GM21390 (cell line): Measurements from ENCODE around the gene BCL2.

Experiments
- ATAC-seq: cut with Tn5 transposase; IDR thresholded peaks from one replicate; pipeline ENCODE4 v1.9.1; 2021; ENCODE audit not compliant: unreplicated experiment

The BCL2 gene

GRCh38 chr18:63128237-63128974 lies 191.2 kb downstream of the BCL2 start:
- no peak for ATAC-seq

- no peak for ATAC-seq
These were observed 193.2 kb downstream of the BCL2 start for GRCh38 chr18:63126134-63127069.

DNA sequence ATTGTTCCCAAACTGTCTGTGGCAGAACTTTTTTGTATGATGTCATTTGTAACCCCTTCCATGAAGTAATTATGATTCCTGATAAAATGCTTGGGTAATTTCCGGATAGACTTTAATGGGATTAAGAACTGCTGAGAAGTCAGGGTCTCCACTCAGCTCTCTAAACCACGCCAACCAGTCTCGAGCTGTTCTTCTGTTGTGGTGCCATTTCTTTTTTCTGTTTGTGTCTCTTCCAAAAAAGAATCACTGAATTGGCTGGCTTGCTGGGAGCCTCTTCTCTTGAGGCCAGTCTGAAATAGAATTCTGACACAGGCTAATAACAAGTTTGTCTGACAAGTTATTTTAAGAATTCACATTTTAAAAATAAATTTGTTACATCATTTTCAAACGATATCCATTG lies 198.9 kb downstream of the BCL2 start:
- no peak for ATAC-seq

GRCh38 chr18:63119647-63120046 lies 199.9 kb downstream of the BCL2 start:
- no peak for ATAC-seq

DNA sequence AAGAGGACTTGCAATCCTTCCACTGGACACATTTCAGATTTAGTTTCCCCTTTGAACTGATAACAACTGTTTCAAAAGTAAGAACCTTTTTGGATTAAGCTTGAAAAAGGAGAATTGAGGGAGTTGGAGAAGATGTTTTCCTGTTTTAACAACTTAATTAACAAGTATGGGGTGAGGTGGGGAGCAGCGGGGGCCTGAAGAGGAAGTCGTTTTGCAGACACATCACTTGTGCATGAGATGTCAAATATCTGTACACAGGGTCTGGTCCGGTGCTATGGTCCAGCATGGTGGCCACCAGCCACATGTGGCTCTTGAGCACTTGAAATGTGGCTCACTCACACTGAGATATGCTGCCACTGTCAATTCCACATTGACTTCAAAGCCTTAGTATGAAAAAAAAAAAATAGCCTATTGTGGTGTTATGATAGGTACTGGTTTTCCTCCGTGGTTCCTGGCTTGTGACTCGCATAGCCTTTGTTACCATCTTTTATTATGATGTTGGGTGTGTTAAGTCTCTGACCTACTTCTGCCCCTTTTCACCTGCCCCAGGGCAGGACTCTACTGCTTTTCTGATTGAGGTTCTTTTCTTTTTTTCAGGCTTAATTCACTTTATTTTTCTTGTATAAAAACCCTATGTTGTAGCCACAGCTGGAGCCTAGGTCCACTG lies 205.5 kb downstream of the BCL2 start:
- no peak for ATAC-seq

DNA sequence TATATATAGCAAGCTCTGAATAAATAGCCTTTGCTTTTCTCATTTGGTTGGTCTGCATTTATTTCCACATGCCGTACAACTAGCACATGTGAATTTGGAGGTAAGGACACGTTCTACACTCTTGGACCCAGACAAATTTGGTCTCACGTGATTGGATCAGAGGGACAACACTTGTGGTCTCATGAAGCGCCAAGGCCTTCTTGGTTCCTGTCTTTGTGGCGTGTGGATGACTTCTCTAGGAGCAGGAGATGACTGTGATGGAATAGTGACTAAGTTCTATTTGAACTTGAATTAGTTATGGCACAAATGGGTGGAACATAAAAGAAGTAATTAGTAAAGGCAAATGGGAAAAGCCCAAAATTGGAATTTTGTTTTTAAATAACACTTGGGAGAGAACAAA lies 206.9 kb downstream of the BCL2 start:
- no peak for ATAC-seq

- peak; percentile 50 for ATAC-seq
These were observed 207.7 kb downstream of the BCL2 start for GRCh38 chr18:63111671-63112402.

DNA sequence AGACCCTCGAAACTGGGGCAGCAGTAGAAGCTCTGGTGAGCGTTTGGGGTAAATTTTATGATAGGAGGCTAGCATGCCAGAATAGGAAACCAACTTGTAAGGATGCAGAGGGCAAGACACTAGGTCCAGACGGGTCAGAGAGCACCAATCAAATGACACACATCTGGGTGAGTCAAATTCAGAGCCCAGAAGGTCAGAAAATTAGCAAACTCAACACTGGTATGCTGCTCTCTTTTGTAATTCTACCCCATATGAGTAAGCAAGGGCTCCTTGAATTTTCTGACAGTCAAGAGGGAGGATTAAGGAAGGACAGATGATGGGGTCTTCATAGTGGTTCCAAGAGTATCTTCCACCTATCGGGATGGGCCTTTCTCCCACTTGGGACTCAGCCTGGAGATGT lies 209.8 kb downstream of the BCL2 start:
- ATAC-seq = no peak

GRCh38 chr18:63109022-63109421 lies 210.5 kb downstream of the BCL2 start:
- ATAC-seq = no peak

GRCh38 chr18:63107931-63108330 lies 211.6 kb downstream of the BCL2 start:
- no peak for ATAC-seq

DNA sequence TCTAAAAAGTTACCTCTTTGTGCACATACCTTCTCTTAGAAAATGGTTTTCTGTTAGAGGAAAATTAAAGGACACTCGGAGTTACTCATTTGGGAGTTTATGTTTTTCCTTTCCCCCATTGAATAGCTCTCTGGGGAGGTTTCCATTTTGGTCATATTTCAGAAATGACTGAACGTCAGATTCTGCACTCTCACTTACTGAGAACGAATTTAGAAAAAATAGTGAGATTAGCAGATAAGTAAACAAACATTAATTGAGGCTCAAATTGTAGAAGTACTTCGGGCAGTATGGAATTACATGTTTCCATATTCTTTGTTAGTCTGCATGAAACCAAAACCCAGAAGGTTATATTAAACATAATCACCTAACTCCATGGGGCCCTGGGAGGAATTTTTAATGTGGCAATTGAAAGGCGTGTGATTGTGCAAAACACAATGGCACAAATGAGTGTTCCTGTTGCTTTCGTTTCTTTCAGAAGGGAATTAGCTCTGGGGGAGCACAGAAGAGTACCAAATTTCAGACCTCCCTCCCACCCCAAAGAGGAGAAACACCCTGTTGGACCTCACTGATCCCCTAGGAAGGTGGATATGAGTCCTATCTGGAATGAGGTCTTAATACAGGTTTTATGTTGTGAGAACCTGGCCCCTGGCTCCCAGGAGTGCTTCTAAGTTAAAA lies 212.3 kb downstream of the BCL2 start:
- peak; percentile 40 for ATAC-seq

DNA sequence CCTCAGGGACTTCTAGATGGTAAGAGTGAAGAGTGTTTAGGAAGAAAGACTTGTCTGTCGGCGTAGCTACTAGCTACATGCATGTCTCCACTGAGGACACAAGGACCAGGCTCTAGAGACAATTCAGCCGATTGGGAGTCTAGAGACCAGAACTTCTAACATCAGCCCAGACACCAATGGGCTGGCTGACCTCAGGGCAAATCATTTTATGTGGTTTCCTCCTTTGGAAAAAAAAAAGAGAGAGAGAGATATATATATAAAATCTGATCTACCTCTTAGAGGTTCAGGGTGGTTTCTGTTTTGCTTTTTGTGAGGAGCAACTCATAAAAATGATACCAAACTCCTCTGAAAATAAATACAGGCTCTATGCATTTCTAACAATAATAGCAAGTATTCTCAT lies 212.8 kb downstream of the BCL2 start:
- ATAC-seq = peak; percentile 40

DNA sequence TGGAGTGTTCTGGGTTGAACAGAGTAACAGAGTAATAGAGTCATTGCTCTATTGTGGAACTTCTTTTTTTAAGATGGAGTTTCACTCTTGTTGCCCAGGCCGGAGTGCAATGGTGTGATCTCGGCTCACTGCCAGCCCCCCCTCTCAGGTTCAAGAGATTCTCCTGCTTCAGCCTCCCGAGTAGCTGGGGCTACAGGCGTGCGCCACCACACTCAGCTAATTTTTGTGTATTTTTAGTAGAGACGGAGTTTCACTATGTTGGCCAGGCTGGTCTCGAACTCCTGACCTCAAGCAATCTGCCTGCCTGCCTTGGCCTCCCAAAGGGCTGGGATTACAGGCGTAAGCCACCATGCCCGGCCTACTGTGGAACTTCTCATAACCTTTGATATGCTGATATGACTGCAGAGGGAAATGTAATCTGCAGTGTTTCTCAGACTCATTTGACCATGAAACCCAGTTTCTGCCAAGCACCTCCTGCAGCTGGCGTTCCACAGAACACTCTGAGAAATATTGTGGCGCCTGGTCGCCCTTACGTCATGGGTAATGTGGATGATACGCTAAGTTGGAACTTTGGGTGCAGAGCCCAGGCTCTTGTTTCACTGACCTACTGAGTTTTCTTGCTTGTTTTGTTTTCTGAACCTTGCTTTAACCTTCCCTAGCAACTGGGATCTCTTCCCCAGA lies 213.8 kb downstream of the BCL2 start:
- ATAC-seq = peak; percentile 66

- no peak for ATAC-seq
These were observed 214.7 kb downstream of the BCL2 start for GRCh38 chr18:63104868-63105267.

DNA sequence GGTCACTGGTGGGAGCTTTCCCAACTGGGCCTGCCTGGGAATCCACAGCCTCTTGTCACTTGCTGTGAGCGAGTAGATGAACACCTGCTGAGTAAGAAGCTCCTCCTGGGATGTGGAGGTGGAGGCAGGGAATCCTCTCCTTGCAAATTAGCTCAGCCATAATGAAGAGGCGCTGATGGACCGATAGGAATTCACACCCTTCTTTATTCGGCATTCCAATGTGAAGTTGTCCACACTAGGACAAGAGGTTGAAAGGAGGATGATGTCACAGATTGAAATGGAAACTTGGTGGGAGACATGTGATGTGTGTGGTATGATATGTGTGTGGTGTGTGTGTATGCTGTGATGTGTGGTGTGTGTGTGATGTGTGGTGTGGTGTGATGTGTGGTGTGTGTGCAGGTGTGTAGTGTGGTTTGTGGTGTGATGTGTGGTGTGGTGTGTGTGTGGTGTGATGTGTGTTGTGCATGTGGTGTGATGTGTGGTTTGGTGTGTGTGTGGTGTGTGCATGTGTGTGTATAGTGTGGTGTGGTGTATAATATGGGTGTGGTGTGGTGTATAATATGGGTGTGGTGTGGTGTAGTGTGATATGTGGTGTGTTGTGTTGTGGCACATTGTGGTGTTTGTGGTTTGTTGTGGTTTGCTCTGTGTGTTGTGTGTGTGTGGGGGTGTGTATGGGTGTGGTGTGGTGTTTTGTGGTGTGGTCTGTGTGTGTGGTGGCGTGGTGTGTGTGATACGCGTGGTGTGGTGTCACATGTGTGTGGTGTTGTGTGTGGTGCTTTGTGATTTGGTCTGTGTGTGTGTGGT lies 216.4 kb downstream of the BCL2 start:
- no peak for ATAC-seq

- ATAC-seq = no peak
These were observed 218.9 kb downstream of the BCL2 start for GRCh38 chr18:63100630-63101055.

- peak; percentile 39 for ATAC-seq
These were observed 219.5 kb downstream of the BCL2 start for GRCh38 chr18:63099848-63100629.
